GM13976 (cell line): ENCODE results near the gene IPO11.

Experiments used
- DNase-seq: peaks from one replicate; pipeline ENCODE4 v3.0.0; 2012; ENCODE audit warnings: low spot score
- CTCF ChIP-seq: IDR thresholded peaks from 2 replicates; pipeline ENCODE4 v1.5.1; 2012; ENCODE audit warnings: borderline replicate concordance, mild to moderate bottlenecking; ENCODE audit not compliant: insufficient read depth; ENCODE audit errors: extremely low read depth, missing control alignments, control extremely low read depth
- in situ Hi-C: fragments of 300-500 bp; cut with MboI; formaldehyde crosslinking; loops from one replicate; pipeline ENCODE4 v1.12.0; 2022; ENCODE audit warnings: low sequenced_read_pairs, mixed read lengths, inconsistent platforms; ENCODE audit not compliant: unreplicated experiment

The IPO11 gene

DNA sequence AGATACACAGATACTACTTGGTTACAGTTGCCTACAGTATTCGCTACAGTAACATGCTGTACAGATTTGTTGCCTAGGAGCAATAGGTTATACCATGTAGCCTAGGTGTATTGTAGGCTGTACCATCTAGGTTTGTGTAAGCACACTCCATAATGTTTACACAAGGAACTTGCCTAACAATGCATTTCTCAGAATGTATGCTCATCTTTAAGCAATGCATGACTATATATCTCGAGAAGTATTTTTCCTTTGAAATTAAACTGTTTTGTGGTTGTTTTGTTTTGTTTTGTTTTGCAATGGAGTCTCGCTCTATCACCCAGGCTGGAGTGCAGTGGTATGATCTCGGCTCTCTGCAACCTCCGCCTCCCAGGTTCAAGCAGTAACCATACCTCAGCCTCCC, 191.4 kb downstream of the IPO11 start:
- no peak for TF ChIP-seq CTCF
- in situ Hi-C loops, result no loop called here
- no peak for DNase-seq

DNA sequence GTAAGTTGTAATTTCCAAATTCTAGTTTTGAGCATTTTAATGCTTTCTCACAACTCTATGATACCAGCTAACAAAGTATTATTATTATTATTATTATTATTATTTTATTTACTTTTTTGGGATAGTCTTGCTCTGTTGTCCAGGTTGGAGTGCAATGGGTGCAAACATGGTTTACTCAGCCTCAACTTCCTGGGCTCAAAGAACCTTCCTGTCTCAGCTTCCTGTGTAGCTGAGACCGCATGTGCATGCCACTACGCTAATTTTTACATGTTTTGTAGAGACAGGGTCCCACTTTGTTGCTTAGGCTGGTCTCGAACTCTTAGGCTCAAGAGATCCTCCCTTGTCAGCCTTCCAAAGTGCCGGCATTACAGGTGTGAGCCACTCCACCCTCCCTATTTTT, 193.1 kb downstream of the IPO11 start:
- DNase-seq, result no peak
- TF ChIP-seq CTCF, result no peak
- in situ Hi-C loops, result no loop called here

DNA sequence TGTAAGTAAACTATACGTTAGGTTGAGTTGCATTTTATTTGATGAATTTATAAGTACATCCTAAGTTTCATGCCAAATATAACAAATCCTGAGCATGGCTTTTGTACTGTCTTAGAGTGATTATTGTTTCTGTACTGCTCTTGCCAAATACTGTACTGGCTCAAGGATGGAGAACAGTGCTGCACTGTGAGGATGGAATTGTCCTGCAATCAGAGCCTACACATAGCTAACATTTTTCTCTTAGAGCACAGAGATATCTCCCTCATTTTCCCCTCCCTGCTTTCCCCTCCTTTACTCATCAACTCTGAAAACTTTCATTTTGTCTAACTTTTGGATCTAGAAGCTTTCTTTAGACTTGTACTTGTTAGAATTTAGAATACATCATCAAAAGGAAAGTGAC, 194.3 kb downstream of the IPO11 start:
- no peak for TF ChIP-seq CTCF
- in situ Hi-C loops, result no loop called here
- DNase-seq, result no peak

DNA sequence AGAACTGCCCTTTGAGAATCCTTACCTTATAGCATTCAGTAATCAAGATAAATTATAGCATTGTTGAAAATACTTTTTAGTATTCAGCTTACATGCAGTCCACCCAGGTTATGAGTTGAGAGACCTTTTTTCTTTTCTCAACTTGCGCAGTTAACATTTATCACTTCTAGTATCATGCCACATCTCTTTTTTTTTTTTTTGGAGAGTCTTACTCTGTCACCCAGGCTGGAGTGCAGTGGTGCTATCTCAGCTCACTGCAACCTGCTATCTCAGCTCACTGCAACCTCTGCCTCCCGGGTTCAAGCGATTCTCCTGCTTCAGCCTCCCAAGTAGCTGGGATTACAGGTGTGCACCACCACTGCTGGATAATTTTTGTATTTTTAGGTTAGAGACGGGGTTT, 195.1 kb downstream of the IPO11 start:
- in situ Hi-C loops, result no loop called here
- DNase-seq, result no peak
- TF ChIP-seq CTCF, result no peak

DNA sequence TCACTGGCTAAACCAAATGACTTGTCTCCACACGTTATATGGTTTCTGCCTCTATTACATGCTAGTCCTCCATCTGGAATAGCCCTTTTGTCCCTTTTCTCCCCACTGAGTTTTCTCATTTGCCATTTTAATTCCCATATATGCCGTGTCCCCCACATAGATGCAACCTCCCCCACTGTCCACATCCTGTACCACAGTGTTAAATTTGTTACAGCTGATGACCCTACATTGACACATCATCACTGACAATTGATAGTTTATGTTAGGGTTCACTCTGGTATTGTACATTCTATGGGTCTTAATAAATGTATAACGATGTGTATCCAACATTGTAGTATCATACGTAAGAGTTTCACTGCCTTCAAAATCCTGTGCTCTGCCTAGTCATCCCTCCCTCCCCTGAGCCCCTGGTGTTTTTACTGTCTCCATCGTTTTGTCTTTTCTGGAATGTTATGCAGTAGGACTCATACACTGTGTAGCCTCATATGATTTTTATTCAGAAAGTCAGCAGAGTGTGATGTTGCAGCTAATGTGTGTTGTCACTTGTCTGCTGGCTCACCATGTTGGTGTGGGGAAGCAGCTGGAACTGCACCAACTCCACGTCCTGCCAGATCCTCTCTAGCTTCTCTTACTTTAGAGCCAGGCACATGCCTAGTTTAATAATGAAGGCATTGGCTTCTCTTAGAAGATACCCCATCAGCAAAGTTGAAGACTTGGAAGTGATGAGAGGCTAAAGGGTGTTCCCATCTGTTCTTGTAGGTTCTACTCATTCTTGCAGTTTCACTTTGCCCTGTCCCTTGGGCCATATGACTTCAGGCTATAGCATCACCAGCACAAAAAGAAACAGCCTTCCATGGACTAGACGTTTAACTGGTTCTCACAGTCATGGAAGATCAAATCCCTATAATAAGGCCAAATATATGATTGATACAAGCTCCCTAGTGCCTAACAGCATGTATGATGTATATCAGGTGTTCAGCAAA, 196.3 kb downstream of the IPO11 start:
- in situ Hi-C loops, result no loop called here
- no peak for TF ChIP-seq CTCF
- DNase-seq, result no peak

- DNase-seq, result no peak
- no peak for TF ChIP-seq CTCF
- in situ Hi-C loops, result no loop called here
Observed at GRCh38 chr5:62614355-62614754, 201.8 kb downstream of the IPO11 start.
